Sciatic nerve (tissue), 2 donors: ENCODE results near the gene LRFN2. TPM values are rescaled to one million over a fixed set of nuclear protein-coding genes. Genes with fewer than 3 reads are reported as not detected.

ENCODE experiments used
- ATAC-seq: fragments of 200-7000 bp; cut with Tn5 transposase; one replicate; pipeline ENCODE4 v1.9.1; 2020; ENCODE audit warnings: mild to moderate bottlenecking, moderate library complexity
- DNase-seq: peaks from one replicate; pipeline ENCODE4 v3.0.0-alpha.2; 2020; ENCODE audit warnings: low spot score
- intact Hi-C: fragments of 100-400 bp; cut with DNase I; formaldehyde crosslinking; loops from one replicate; pipeline ENCODE4 v1.14.2; 2022
- total RNA-seq: library from RNA; stranded (reverse); fragmentation: NEBNext Ultra II Directional; extraction: Animal tissue kit (Norgen Biotek cat#: 25700); gene quantifications from one replicate; pipeline ENCODE4 v1.2.1, GENCODE V29; 2021
- donor health status: DM: no; HTN: no; CAD: no.
- donor health status: DM: no; HTN: no; CAD: no.

The LRFN2 gene
- total RNA-seq, 1 donor from 2014 or later: 0.13 TPM

DNA sequence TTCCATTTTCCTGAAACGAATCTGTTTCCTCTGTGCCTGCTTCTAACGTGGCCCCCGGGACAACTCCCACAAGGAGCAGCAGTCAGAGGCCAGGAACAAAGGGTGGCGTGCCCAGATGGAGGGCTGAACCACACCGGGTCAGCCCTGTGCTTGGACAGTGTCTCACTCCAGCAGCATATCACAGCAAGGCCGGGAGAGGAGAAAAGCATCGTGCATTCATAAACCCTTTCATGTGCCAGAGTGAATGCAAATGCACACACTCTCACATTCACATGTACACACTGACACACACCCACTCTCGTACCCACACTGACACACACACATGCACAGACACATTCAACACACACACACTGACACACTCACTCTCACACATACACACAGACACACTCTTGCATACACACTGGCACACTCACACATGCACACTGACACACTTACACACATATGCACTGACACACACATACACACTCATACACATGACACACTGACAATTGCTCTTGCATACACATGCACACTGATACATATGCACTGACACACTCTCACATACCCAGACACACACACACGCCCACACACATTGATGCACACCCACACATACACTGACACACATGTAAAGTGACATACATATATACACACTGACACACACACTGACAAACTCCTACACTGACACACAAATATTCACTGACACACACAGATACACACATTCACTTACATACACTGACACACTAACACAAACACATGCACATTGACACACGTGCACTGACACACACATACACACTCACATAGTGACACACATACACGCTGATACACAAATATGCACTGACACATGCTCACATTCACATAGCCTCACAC is 237.0 kb downstream of the LRFN2 start:
- ATAC-seq: no peak
- peak; percentile 22 for DNase-seq
- intact Hi-C loops: no loop called here

DNA sequence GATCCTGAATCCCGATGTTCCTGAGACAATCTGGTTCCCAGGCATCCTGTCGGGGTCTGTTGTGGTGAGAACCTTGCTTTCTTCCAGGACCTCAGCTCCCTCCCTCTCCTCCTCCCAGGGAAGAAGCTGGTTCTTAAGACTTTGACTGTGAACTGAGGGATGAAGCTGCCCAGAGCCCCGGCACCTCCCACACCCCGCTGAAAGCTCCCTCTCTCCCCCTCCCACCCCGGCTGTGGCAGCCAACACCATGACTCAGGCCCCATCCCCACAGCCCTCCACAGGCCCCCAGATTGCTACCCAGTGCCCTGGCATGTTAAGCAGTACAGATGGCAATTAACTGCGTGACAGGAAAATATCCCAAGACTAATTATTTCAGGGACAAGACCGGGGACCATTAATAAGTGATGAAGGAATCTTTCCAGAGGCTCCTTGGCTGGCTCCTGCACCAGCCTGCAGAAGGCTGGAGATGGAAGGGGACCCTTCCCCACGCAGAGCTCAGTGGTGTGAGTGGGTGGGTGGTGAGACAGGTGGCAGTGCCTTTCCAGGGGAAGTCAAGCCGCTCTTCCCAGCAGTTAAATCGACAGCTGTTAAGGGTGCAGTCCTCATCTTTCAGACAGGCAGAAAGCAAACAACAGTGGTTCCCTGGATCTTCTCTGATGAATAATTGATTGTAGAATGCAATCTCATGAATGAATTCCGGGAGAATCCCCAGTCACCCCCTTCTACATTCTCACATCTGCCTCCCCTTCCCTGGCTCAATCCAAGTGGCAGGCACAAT is 237.9 kb downstream of the LRFN2 start:
- DNase-seq: peak; percentile 36
- no peak for ATAC-seq

GRCh38 chr6:40348591-40348990 is 238.6 kb downstream of the LRFN2 start:
- DNase-seq: no peak
- intact Hi-C loops: no loop called here
- no peak for ATAC-seq

More for the DNA sequence above, 237.9 kb downstream of the LRFN2 start:
- intact Hi-C loops: no loop called here

GRCh38 chr6:40347571-40348011 is 239.6 kb downstream of the LRFN2 start:
- DNase-seq (peak; percentile 42), ATAC-seq (no peak)
- intact Hi-C loops: no loop called here

DNA sequence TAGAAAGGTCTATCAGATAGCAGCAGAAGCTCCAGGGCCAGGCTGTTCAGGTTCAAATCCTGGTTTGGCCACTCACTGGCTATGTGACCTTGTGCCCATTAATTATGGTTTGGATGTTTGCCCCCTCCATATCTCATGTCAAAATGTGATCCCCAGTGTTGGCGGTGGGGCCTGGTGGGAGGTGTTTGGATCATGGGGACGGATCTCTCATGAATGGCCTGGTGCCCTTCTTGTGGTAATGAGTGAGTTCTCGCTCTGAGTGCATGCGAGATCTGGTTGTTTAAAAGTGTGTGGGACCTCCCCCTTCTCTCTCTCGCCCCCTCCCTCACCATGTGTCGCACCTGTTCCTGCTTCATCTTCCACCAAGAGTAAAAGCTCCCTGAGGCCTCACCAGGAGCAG is 240.9 kb downstream of the LRFN2 start:
- peak; percentile 30 for DNase-seq
- intact Hi-C loops: no loop called here

DNA sequence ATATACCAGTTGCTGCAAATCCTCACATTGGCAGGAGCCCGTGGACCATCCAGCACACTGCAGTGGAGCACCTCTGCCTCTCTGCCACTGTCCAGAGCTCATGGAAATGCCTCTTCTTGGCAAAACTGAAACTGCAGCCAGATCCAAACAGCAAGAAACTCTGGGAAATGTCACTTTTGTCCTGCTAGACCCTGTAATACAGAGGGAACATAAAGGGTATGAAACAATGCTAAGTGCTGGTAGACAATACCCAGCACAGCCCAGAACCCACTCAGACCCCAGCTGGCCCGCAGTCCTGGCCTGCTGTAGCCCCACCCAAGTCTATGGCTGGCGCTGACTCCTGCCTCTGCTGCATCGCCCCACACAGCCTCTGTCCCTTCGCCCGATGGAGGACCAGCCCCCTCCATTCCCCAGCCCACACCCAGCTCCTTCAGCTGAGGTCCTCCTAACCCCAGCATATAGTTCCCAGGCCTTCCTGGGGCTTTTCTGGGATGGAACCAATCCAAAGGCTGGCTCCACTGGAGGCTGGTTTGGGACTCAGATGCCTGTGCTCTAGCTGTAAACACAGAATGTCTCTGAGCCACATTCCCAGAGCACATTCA is 242.5 kb downstream of the LRFN2 start:
- no peak for ATAC-seq
- intact Hi-C loops: no loop called here

More for the DNA sequence above, 240.9 kb downstream of the LRFN2 start:
- no peak for ATAC-seq

DNA sequence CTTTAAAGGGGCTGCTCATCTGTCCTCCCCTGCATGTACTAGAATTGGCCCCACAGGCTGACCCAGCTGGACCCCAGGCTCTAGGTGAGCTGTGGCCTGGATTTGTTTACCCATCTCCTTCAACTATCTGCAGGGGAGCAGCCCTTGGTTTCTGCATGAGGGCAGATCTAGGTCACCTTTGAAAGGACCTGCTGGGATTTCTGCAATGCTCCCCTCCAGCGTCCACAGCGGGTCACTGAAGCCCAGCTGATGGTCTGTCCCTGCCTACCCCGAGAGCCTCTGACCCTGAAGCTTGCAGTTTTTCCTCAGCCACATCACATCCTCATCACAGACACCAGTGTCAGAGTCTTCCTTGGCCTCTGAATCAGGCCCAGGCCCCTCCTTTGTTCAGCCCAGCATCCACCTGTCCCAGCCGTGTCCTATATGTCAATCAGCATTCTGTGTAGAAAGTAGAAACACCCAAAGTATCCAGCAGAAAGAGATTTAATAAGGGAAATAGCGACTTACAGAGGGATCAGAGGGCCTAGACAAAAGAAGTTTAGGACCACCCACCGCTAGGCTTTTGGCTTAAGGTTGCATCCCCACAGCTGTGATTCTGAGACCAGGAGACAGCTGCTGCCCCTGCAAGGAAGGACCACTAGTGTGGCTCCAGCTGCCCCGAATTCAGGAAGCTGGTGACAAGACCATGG is 243.1 kb downstream of the LRFN2 start:
- intact Hi-C loops: no loop called here
- DNase-seq (peak; percentile 33), ATAC-seq (no peak)

More for the DNA sequence above, 242.5 kb downstream of the LRFN2 start:
- DNase-seq: peak; percentile 35

GRCh38 chr6:40343318-40343876 is 243.8 kb downstream of the LRFN2 start:
- intact Hi-C loops: no loop called here
- DNase-seq (peak; percentile 42), ATAC-seq (no peak)

- intact Hi-C loops: no loop called here
- ATAC-seq (no peak), DNase-seq (peak; percentile 8)
Measured at GRCh38 chr6:40342723-40343122, 244.4 kb downstream of the LRFN2 start.

DNA sequence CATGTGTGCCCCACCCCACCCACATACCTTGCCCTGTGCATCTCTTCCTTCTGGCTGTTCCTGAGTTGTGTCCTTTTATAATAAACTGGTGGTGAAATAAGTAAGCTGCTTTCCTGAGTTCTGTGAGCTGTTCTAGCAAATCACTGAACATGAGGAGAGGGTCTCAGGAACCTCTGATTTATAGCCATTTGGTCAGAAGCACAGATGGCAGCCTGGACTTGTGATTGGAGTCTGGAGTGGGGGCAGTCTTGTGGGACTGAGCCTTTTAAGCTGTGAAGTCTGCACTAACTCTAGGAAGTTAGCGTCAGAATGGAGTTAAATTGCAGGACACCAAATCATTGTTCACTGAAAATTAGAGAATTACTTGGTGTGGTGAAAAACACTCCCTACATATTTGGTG is 245.4 kb downstream of the LRFN2 start:
- ATAC-seq: no peak

More for the DNA sequence above, 245.4 kb downstream of the LRFN2 start:
- DNase-seq: no peak
- intact Hi-C loops: no loop called here
